Transverse colon (tissue), 4 donors: ENCODE measurements around the gene SULT1C3.
"Not testable (repeated sequence)": the region's sequence is repeated elsewhere in the genome, so short reads cannot be mapped to it uniquely, and the experiment has no call there.

ENCODE experiments used
- EP300 ChIP-seq: sonication (generic); formaldehyde crosslinking; IDR thresholded peaks from one replicate; pipeline ENCODE4 v1.6.1; 2017; ENCODE audit warnings: antibody characterized with exemption, low read depth
- POLR2AphosphoS5 ChIP-seq, 3 donors: sonication (generic); formaldehyde crosslinking; IDR thresholded peaks; one replicate each; pipeline ENCODE4 v1.6.1; 2016; ENCODE audit warnings: antibody characterized with exemption in 3 of 3
- TF ChIP-seq, protein P1 (sequence below), 5 experiments: fragments of 200-600 bp in 3 of 5; fragments of 450-650 bp in 2 of 5; sonication (generic) in 3 of 5; IDR thresholded peaks; 1 replicate in 2 of 5; 2 replicates in 3 of 5; pipeline ENCODE4 v1.5.1; 2016 to 2017; ENCODE audit warnings: antibody characterized with exemption in 5 of 5, inconsistent platforms in 3 of 5, mild to moderate bottlenecking in 2 of 5, moderate library complexity in 1 of 5

DNA sequence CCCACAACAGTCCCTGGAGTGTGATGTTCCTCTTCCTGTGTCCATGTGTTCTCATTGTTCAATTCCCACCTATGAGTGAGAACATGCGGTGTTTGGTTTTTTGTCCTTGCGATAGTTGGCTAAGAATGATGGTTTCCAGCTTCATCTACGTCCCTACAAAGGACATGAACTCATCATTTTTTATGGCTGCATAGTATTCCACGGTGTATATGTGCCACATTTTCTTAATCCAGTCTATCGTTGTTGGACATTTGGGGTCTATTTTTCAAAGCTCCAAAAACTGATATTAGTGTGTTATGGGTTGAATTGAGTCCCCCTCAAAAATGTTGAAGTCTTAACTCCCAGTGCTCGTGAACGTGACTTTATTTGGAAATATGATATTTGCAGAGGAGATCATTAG is 44.8 kb downstream of the SULT1C3 start:
- TF ChIP-seq, protein P1, sequence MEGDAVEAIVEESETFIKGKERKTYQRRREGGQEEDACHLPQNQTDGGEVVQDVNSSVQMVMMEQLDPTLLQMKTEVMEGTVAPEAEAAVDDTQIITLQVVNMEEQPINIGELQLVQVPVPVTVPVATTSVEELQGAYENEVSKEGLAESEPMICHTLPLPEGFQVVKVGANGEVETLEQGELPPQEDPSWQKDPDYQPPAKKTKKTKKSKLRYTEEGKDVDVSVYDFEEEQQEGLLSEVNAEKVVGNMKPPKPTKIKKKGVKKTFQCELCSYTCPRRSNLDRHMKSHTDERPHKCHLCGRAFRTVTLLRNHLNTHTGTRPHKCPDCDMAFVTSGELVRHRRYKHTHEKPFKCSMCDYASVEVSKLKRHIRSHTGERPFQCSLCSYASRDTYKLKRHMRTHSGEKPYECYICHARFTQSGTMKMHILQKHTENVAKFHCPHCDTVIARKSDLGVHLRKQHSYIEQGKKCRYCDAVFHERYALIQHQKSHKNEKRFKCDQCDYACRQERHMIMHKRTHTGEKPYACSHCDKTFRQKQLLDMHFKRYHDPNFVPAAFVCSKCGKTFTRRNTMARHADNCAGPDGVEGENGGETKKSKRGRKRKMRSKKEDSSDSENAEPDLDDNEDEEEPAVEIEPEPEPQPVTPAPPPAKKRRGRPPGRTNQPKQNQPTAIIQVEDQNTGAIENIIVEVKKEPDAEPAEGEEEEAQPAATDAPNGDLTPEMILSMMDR (IDR thresholded peaks at IDR 0.05), result not testable (repeated sequence)
- not testable (repeated sequence) for TF ChIP-seq EP300; POLR2AphosphoS5 (IDR thresholded peaks at IDR 0.05)
